HCT116 (cell line): ENCODE results near the gene AGAP1.

ENCODE experiments used
- CEBPB ChIP-seq: IDR thresholded peaks from 2 replicates; pipeline ENCODE4 v1.6.1; 2012; ENCODE audit warnings: low read depth
- CTCF ChIP-seq, 3 experiments: fragments of 200-600 bp in 1 of 3; sonication (generic) in 1 of 3; IDR thresholded peaks in 2 of 3; conservative IDR thresholded peaks in 1 of 3; 2 replicates each; pipeline ENCODE4 v1.5.1; 2012 to 2017; ENCODE audit warnings: low read depth in 2 of 3, low read length in 2 of 3, antibody characterized with exemption in 1 of 3, borderline replicate concordance in 1 of 3, control low read depth in 1 of 3, mild to moderate bottlenecking in 1 of 3, mixed read lengths in 1 of 3, mixed run types in 1 of 3, moderate library complexity in 1 of 3; ENCODE audit not compliant: insufficient read depth in 1 of 3
- EZH2 ChIP-seq: fragments of 200-600 bp; sonication (generic); IDR thresholded peaks from 2 replicates; pipeline ENCODE4 v1.6.1; 2017; ENCODE audit warnings: antibody characterized with exemption, mixed run types
- EZH2phosphoT487 ChIP-seq: fragments of 200-600 bp; IDR thresholded peaks from 2 replicates; pipeline ENCODE4 v1.6.1; 2018; ENCODE audit warnings: antibody characterized with exemption, borderline replicate concordance
- MAX ChIP-seq: IDR thresholded peaks from 2 replicates; pipeline ENCODE4 v1.6.1; 2012
- POLR2A ChIP-seq: IDR thresholded peaks from 2 replicates; pipeline ENCODE4 v1.7.0; 2011; ENCODE audit warnings: borderline replicate concordance; ENCODE audit not compliant: insufficient read depth, insufficient read length; ENCODE audit errors: extremely low read depth
- POLR2AphosphoS5 ChIP-seq: IDR thresholded peaks from 2 replicates; pipeline ENCODE4 v1.6.1; 2011; ENCODE audit warnings: mild to moderate bottlenecking, low read depth, low read length, moderate library complexity
- RAD21 ChIP-seq: IDR thresholded peaks from 2 replicates; pipeline ENCODE4 v1.6.1; 2012; ENCODE audit warnings: low read depth, mild to moderate bottlenecking
- SIN3A ChIP-seq: IDR thresholded peaks from 2 replicates; pipeline ENCODE4 v1.6.1; 2012; ENCODE audit warnings: low read depth
- YY1 ChIP-seq: IDR thresholded peaks from 2 replicates; pipeline ENCODE4 v1.6.1; 2011; ENCODE audit warnings: low read length, low read depth, moderate library complexity, mild to moderate bottlenecking; ENCODE audit not compliant: insufficient replicate concordance; ENCODE audit errors: extremely low read depth
- ZBTB33 ChIP-seq: IDR thresholded peaks from 2 replicates; pipeline ENCODE4 v1.6.1; 2011; ENCODE audit warnings: mild to moderate bottlenecking, low read length, moderate library complexity; ENCODE audit not compliant: insufficient replicate concordance; ENCODE audit errors: extremely low read depth
- ZFX ChIP-seq: fragments of 450-650 bp; IDR thresholded peaks from 2 replicates; pipeline ENCODE4 v1.6.1; 2017
- ZNF274 ChIP-seq: fragments of 200-500 bp; sonication (Bioruptor generic); IDR thresholded peaks from 2 replicates; pipeline ENCODE4 v1.6.1; 2014; ENCODE audit warnings: mild to moderate bottlenecking, low read depth, low read length, inconsistent platforms

GRCh38 chr2:235649418-235649817, 155.6 kb downstream of the AGAP1 start:
- no peak for TF ChIP-seq POLR2A
- no peak for TF ChIP-seq CTCF (IDR thresholded peaks at IDR 0.05 in 2 of 3, conservative IDR thresholded peaks at IDR 0.05 in 1 of 3; ENCODE audit: borderline replicate concordance in 1 of 3, insufficient read depth in 1 of 3, low read depth in 2 of 3, low read length in 2 of 3)
- no peak for TF ChIP-seq SIN3A
- TF ChIP-seq MAX, result no peak
- TF ChIP-seq EZH2, result no peak
- no peak for TF ChIP-seq CEBPB
- no peak for TF ChIP-seq ZFX
- TF ChIP-seq ZBTB33, result no peak
- no peak for TF ChIP-seq RAD21
- TF ChIP-seq ZNF274, result no peak
- no peak for TF ChIP-seq POLR2AphosphoS5
- TF ChIP-seq YY1, result no peak
- TF ChIP-seq EZH2phosphoT487, result no peak
